Activated CD8-positive, alpha-beta memory T cell treated with anti-CD3 and anti-CD28 coated beads, Interleukin-2, amount 50 U/mL, for 1 hour (primary cell): Measurements from ENCODE around the gene EDC4.

Experiments used
- DNase-seq: peaks from one replicate; pipeline ENCODE4 v3.0.0-alpha.2; 2020; ENCODE audit errors: extremely low read depth

EDC4 gene

DNA sequence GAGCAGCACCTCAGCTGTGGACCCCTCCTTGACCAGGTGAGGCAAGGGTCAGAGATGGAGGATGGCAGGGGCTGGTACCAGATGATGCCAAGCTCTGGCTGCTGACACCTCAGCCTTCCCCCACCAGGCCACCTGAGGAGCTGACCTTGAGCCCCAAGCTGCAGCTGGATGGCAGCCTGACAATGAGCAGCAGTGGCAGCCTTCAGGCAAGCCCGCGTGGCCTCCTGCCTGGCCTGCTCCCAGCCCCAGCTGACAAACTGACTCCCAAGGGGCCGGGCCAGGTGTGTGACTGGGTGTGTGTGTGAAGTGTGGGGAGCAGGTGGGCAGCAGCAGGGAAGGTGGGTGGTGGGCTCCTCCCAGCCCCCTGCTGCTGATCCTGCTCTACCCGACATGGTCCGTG is 7.1 kb downstream of the EDC4 start:
- DNase-seq = no peak

DNA sequence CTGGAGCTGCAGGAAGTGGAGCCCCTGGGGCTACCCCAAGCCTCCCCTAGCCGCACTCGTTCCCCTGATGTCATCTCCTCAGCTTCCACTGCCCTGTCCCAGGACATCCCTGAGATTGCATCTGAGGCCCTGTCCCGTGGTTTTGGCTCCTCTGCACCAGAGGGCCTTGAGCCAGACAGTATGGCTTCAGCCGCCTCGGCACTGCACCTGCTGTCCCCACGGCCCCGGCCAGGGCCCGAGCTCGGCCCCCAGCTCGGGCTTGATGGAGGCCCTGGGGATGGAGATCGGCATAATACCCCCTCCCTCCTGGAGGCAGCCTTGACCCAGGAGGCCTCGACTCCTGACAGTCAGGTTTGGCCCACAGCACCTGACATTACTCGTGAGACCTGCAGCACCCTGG is 7.7 kb downstream of the EDC4 start:
- DNase-seq = no peak

GRCh38 chr16:67881621-67882161 is 8.8 kb downstream of the EDC4 start:
- no peak for DNase-seq

- no peak for DNase-seq
Observed at GRCh38 chr16:67882374-67883145, 9.7 kb downstream of the EDC4 start.

- DNase-seq = no peak
Observed at GRCh38 chr16:67883146-67883871, 10.5 kb downstream of the EDC4 start.

DNA sequence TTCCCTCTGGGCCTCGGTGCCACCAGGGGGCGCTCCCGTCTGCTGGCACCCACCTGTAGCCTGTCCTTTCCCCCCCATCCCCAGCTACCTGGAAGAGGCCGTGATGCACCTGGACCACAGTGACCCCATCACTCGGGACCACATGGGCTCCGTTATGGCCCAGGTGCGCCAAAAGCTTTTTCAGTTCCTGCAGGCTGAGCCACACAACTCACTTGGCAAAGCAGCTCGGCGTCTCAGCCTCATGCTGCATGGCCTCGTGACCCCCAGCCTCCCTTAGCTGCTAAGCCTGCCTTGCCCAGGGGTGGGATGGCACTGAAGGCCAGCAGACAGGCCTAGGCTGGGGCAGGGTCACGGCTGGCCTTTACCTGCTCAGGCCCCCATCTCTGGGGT is 11.0 kb downstream of the EDC4 start:
- DNase-seq = peak; percentile 24

DNA sequence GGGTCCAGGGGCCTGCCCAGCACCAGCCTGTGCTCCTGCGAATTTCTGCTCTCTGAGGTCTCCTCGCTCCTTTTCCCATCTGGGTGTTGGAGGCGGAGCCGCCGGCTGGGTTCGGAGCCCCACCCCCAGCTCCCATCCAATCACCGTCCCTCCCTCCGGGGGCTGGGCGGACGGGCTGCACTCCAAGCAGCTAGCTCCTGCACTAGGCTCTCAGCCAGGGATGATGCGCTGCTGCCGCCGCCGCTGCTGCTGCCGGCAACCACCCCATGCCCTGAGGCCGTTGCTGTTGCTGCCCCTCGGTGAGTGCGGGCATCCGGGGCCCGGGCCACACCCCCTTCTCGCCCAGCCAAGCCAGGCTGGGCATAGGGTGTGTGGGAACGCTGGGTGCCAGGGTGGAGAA is 11.8 kb downstream of the EDC4 start, which contains the start of gene NRN1L:
NRN1L (plus strand) TSS at position 202 of the 400 bp plus-strand sequence; CDS start at position 221, 19 bp downstream.
- DNase-seq = no peak

- DNase-seq = no peak
Observed at GRCh38 chr16:67885545-67885944, 12.7 kb downstream of the EDC4 start.

- DNase-seq = no peak
Observed at GRCh38 chr16:67885976-67886375, 13.1 kb downstream of the EDC4 start.

DNA sequence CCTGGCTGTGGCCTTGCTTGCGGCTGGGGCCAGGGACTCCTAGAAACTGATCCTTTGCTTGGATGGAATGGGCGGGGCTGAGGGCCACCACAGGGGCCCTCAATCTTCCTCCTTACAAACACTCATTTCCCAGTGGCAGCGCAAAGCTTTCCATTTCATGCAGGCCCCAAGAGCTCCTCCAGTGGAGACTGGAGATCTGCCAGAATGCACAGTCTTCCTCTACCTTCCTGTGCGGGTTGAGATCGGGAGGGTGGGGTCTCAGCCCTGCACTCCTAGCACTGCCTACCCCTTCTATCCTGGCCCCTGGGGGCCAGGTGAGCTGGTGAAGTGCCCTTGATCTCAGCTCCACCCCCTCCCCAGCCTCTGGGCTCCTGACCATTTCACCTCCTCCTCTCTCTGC is 13.5 kb downstream of the EDC4 start:
- no peak for DNase-seq

DNA sequence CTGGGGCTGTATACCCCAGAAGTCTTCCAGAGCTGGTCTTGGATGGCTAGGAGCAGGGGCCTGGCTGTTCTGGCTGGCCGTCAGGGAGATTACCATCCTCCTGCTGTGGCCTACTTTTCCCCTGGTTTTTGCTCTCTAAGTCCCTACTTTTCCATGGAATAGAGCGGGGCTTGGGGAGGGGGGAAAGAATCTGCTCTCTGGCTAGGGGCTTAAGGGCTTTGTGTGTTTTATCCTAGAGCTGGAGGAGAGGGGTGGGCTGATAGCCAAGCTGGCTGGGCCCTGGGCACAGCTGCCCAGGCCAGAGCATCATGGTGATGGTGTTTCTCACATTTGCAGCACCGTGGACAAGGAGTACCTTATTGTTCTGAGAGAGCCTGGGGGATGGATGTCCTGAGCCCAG is 15.5 kb downstream of the EDC4 start:
- DNase-seq = no peak

- DNase-seq = no peak
Observed at GRCh38 chr16:67892375-67892774, 19.5 kb downstream of the EDC4 start.

GRCh38 chr16:67892899-67893742 is 20.3 kb downstream of the EDC4 start, which contains the start of gene PSKH1:
Gene PSKH1, plus strand, starts transcription at chr16:67893254. Its CDS starts 15,496 bp downstream, at chr16:67908750.
- DNase-seq = peak; percentile 82

DNA sequence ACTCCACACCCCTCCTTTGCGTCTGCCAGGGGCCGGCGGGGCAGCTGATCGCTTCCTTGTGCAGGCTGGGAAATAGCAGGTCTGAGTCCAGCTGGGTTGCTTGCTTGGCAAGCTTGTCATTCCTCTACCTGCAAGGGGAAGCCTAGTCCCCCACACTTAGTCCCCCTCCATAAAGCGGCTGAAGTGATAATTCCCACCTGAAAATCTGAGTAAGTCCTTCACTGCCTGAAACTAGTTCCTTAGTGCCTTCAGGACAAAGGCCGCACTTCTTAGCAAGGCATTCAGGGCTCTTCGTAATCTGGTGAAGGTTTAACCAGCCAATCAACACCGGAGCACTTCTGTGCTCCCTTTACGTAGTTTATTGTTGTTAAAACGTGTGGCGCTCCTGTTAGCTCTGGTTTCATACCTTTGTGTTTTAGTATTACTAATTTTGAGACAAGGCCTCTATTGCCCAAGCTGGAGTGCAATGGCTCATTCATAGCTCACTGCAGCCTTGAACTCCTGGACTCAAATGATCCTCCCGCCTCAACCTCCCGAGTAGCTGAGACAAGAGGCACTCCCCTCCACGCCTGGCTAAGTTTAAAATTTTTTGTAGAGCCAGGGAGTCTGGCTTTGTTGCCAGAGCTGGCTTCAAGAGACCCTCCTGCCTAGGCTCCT is 21.0 kb downstream of the EDC4 start:
- no peak for DNase-seq

GRCh38 chr16:67897231-67897630 is 24.4 kb downstream of the EDC4 start:
- no peak for DNase-seq

DNA sequence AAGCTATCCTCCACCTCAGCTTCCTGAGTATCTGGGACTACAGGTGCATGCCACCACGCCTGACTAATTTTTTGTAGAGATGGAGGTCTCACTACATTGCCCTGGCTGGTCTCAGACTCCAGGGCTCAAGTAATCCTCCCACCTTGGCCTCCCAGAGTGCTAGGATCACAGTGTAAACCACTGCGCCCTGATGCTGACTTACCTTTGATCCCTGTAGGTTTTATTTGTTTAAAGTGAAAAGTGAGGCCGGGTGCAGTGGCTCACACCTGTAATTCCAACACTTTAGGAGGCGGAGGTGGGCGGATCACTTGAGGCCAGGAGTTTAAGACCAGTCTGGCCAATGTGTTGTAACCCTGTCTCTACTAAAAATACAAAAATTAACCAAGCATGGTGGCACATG is 28.9 kb downstream of the EDC4 start:
- no peak for DNase-seq

GRCh38 chr16:67902831-67903230 is 30.0 kb downstream of the EDC4 start:
- no peak for DNase-seq

DNA sequence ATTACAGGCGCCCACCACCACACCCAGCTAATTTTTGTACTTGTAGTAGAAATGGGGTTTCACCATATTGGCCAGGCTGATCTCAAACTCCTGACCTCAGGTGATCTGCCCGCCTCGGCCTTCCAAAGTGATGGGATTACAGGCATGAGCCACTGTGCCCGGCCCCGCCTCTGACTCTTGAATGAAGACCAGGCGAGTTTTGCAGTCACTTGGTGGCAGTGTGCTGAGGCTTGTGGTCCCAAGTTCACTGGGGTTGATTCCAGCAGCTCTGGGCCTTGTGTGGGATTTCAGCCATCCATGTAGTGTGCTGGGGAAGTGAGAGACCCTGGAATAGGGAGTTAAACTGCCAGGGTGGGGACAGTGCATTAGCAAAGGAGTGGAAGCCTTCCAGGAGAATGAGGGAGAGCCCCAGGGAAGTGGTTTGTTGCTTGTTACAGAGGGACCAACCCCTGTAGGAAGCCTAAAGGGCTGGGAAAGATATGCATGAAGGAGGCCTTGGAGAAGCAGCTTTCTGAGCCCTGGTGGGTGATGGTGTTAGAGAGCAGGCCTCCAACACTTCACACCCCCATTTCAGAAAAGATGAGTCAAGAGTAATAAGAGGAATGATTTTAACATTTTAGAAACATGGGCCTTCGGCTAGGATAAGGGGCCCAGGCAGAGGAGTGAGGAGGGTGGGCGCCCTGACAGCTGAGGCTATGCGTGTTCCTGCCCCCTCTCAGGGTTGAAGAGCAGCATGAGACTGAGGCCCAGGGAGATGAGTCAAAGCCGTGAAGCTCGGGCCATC is 34.7 kb downstream of the EDC4 start:
- no peak for DNase-seq

- no peak for DNase-seq
Observed at GRCh38 chr16:67909056-67909742, 36.3 kb downstream of the EDC4 start.

DNA sequence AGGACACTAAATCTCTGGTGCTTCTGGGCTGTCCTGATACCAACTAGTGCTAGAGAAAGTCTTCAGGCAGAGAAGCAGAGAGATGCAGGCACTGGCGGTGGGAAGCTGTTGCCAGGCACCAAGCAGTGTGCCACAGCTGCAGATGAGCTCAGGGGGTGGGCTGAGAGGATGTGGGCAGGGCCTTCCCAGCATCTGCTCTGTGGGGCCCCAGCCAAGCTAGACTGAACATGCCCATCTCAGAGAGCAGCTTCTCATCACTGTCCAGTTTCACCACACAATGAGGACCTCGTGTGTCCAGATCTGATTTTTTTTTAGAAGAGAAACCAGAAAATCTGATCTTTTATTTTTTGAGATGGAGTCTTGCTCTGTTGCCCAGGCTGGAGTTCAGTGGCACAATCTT is 37.3 kb downstream of the EDC4 start:
- no peak for DNase-seq
